Chondrocyte (in vitro differentiated cells): ENCODE measurements around the gene TOP1. TPM values are rescaled to one million over a fixed set of nuclear protein-coding genes. Genes with fewer than 3 reads are reported as not detected.

ENCODE experiments used
- DNase-seq: peaks from one replicate; pipeline ENCODE4 v3.0.0; 2021; ENCODE audit warnings: mixed read lengths, low spot score
- H3K27ac Mint-ChIP-seq: one replicate; pipeline ENCODE4 v1.8.0; 2021; ENCODE audit warnings: mild to moderate bottlenecking, moderate library complexity, mixed read lengths; ENCODE audit not compliant: unreplicated experiment
- H3K27me3 Mint-ChIP-seq: 2 replicates; pipeline ENCODE4 v1.8.0; 2021; ENCODE audit warnings: low read depth, mixed read lengths
- H3K36me3 Mint-ChIP-seq: 2 replicates; pipeline ENCODE4 v1.8.0; 2021; ENCODE audit warnings: low read depth, mixed read lengths
- H3K4me1 Mint-ChIP-seq: 2 replicates; pipeline ENCODE4 v1.8.0; 2021; ENCODE audit warnings: low read depth, mild to moderate bottlenecking, mixed read lengths
- H3K4me3 Mint-ChIP-seq: one replicate; pipeline ENCODE4 v1.8.0; 2021; ENCODE audit warnings: mild to moderate bottlenecking, moderate library complexity, mixed read lengths; ENCODE audit not compliant: unreplicated experiment
- H3K9me3 Mint-ChIP-seq: 2 replicates; pipeline ENCODE4 v1.8.0; 2021; ENCODE audit warnings: low read depth, mixed read lengths
- CTCF ChIP-seq: fragments of 200-600 bp; sonication (generic); IDR thresholded peaks from 2 replicates; pipeline ENCODE4 v1.5.0; 2021; ENCODE audit warnings: antibody characterized with exemption, mild to moderate bottlenecking, moderate library complexity
- total RNA-seq: library from RNA; stranded (reverse); gene quantifications from 3 replicates; pipeline ENCODE4 v1.2.1, GENCODE V29; 2021

Gene TOP1
- total RNA-seq, 1 donor from 2014 or later, result 39.0 TPM

GRCh38 chr20:41068806-41069205, 40.2 kb downstream of the TOP1 start:
- no peak for DNase-seq
- H3K4me1 Mint-ChIP-seq, result peaks cover 41% of the 10 kb centered on the region
- H3K27ac Mint-ChIP-seq, result no peak overlapping the region
- no peaks in the 10 kb centered on the region for H3K9me3 Mint-ChIP-seq
- H3K36me3 Mint-ChIP-seq, result peaks cover 8% of the 10 kb centered on the region
- no peak for TF ChIP-seq CTCF
- no peak overlapping the region for H3K4me3 Mint-ChIP-seq
- H3K27me3 Mint-ChIP-seq, result no peaks in the 10 kb centered on the region

GRCh38 chr20:41072190-41072863, 43.7 kb downstream of the TOP1 start:
- Mint-ChIP-seq H3K4me3 (no peak overlapping the region), H3K4me1 (peaks cover 56% of the 10 kb centered on the region), H3K9me3 (no peaks in the 10 kb centered on the region), H3K36me3 (peaks cover 9% of the 10 kb centered on the region), H3K27me3 (no peaks in the 10 kb centered on the region), H3K27ac (peak overlapping the region; percentile 94)
- DNase-seq, result no peak
- TF ChIP-seq CTCF, result no peak

GRCh38 chr20:41072915-41073314, 44.3 kb downstream of the TOP1 start:
- no peaks in the 10 kb centered on the region for H3K9me3 Mint-ChIP-seq

GRCh38 chr20:41074441-41074840, 45.8 kb downstream of the TOP1 start:
- DNase-seq, result no peak
- TF ChIP-seq CTCF, result no peak
- H3K36me3 Mint-ChIP-seq, result peaks cover 8% of the 10 kb centered on the region
- no peaks in the 10 kb centered on the region for H3K27me3 Mint-ChIP-seq
- peaks cover 67% of the 10 kb centered on the region for H3K4me1 Mint-ChIP-seq
- H3K27ac Mint-ChIP-seq, result no peak overlapping the region
- H3K9me3 Mint-ChIP-seq, result no peaks in the 10 kb centered on the region
- no peak overlapping the region for H3K4me3 Mint-ChIP-seq

More at GRCh38 chr20:41072915-41073314, 44.3 kb downstream of the TOP1 start:
- peaks cover 52% of the 10 kb centered on the region for H3K4me1 Mint-ChIP-seq
- H3K4me3 Mint-ChIP-seq, result no peak overlapping the region
- no peaks in the 10 kb centered on the region for H3K27me3 Mint-ChIP-seq
- H3K36me3 Mint-ChIP-seq, result peaks cover 11% of the 10 kb centered on the region
- no peak for TF ChIP-seq CTCF
- H3K27ac Mint-ChIP-seq, result peak overlapping the region; percentile 94
- no peak for DNase-seq

GRCh38 chr20:41076776-41077175, 48.2 kb downstream of the TOP1 start:
- no peak for DNase-seq
- TF ChIP-seq CTCF, result no peak
- H3K4me3 Mint-ChIP-seq, result no peak overlapping the region
- peaks cover 67% of the 10 kb centered on the region for H3K4me1 Mint-ChIP-seq
- H3K27me3 Mint-ChIP-seq, result no peaks in the 10 kb centered on the region
- H3K36me3 Mint-ChIP-seq, result peaks cover 13% of the 10 kb centered on the region
- no peak overlapping the region for H3K27ac Mint-ChIP-seq
- no peaks in the 10 kb centered on the region for H3K9me3 Mint-ChIP-seq
